ENCODE data around the gene GOLGA6L10. TPM values are rescaled to one million over a fixed set of nuclear protein-coding genes. Genes with fewer than 3 reads are reported as not detected.
"Not testable (repeated sequence)": the region's sequence is repeated elsewhere in the genome, so short reads cannot be mapped to it uniquely, and the experiment has no call there.

The GOLGA6L10 gene
- total RNA-seq, 1 donor: 1.4 TPM

DNA sequence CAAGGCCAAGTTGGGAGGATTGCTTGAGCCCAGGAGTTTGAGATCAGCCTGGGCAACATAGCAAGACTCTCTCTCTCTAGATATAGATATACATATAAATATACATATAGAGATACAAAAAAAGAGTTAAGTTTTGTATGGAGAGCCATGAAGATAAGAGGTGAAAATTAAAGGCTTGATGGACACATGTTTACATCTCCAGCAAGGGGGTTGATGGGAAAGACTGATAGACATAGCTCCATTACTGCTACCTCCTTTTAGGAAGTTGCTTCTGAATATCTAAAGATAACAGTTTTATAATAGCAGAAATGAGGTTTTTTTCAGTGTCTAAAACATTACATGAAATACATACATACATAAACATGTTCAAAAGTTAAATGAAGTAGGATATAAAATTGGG lies 37.9 kb upstream of the GOLGA6L10 start:
- not testable (repeated sequence) for H3K79me2 ChIP-seq (ENCODE audit: insufficient read depth, low read length); H2AFZ ChIP-seq (ENCODE audit: low read length); H3K36me3 ChIP-seq (ENCODE audit: insufficient read depth, low read length); DNase-seq (ENCODE audit: insufficient read length, low spot score, missing footprints); H3K27me3 ChIP-seq (ENCODE audit: insufficient read depth, low read length); H3K4me1 ChIP-seq (ENCODE audit: insufficient read depth, low read length); H3K4me2 ChIP-seq (ENCODE audit: insufficient read depth, low read length); H3K9me3 ChIP-seq (ENCODE audit: low read depth, low read length); H3K4me3 ChIP-seq (ENCODE audit: insufficient read depth, low read length); H4K20me1 ChIP-seq (ENCODE audit: insufficient read depth, low read length); H3K27ac ChIP-seq (ENCODE audit: low read depth, low read length)

- not testable (repeated sequence) for H2AFZ ChIP-seq (ENCODE audit: low read length); H3K36me3 ChIP-seq (ENCODE audit: insufficient read depth, low read length); H3K79me2 ChIP-seq (ENCODE audit: insufficient read depth, low read length); H3K4me2 ChIP-seq (ENCODE audit: insufficient read depth, low read length); H3K27ac ChIP-seq (ENCODE audit: low read depth, low read length); H3K4me1 ChIP-seq (ENCODE audit: insufficient read depth, low read length); H3K9me3 ChIP-seq (ENCODE audit: low read depth, low read length); DNase-seq (ENCODE audit: insufficient read length, low spot score, missing footprints); H3K4me3 ChIP-seq (ENCODE audit: insufficient read depth, low read length); H3K27me3 ChIP-seq (ENCODE audit: insufficient read depth, low read length); H4K20me1 ChIP-seq (ENCODE audit: insufficient read depth, low read length)
Measured at GRCh38 chr15:82381330-82381955, 32.2 kb upstream of the GOLGA6L10 start.

DNA sequence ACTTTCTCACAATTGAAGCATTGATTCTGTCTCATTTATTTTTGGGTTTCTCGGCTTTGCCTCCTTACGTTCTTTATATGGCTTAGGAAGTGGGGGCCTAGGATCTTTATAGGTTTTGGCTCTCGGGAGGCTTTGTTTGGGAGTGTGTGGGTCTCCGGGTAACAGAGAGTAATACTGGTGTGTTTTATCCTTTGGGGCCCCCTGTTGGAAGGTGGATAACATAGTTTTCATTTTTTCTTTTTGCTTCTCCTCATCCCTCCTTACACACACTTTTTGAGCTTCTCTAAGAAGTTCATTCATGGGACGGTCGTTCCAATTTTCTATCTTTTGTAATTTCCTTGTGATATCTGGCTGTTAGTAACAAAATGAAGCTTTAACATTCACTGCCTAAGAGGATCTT lies 30.3 kb upstream of the GOLGA6L10 start:
- not testable (repeated sequence) for H3K36me3 ChIP-seq (ENCODE audit: insufficient read depth, low read length); H3K79me2 ChIP-seq (ENCODE audit: insufficient read depth, low read length); H4K20me1 ChIP-seq (ENCODE audit: insufficient read depth, low read length); H3K27ac ChIP-seq (ENCODE audit: low read depth, low read length); H3K9me3 ChIP-seq (ENCODE audit: low read depth, low read length); DNase-seq (ENCODE audit: insufficient read length, low spot score, missing footprints); H3K4me2 ChIP-seq (ENCODE audit: insufficient read depth, low read length); H3K27me3 ChIP-seq (ENCODE audit: insufficient read depth, low read length); H3K4me1 ChIP-seq (ENCODE audit: insufficient read depth, low read length); H2AFZ ChIP-seq (ENCODE audit: low read length); H3K4me3 ChIP-seq (ENCODE audit: insufficient read depth, low read length)
- TF ChIP-seq, protein P1, sequence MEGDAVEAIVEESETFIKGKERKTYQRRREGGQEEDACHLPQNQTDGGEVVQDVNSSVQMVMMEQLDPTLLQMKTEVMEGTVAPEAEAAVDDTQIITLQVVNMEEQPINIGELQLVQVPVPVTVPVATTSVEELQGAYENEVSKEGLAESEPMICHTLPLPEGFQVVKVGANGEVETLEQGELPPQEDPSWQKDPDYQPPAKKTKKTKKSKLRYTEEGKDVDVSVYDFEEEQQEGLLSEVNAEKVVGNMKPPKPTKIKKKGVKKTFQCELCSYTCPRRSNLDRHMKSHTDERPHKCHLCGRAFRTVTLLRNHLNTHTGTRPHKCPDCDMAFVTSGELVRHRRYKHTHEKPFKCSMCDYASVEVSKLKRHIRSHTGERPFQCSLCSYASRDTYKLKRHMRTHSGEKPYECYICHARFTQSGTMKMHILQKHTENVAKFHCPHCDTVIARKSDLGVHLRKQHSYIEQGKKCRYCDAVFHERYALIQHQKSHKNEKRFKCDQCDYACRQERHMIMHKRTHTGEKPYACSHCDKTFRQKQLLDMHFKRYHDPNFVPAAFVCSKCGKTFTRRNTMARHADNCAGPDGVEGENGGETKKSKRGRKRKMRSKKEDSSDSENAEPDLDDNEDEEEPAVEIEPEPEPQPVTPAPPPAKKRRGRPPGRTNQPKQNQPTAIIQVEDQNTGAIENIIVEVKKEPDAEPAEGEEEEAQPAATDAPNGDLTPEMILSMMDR (IDR thresholded peaks at IDR 0.05; ENCODE audit: extremely low read depth, low read depth, low read length): peak; percentile 17

- not testable (repeated sequence) for DNase-seq (ENCODE audit: insufficient read length, low spot score, missing footprints); H3K36me3 ChIP-seq (ENCODE audit: insufficient read depth, low read length); H3K79me2 ChIP-seq (ENCODE audit: insufficient read depth, low read length); H3K9me3 ChIP-seq (ENCODE audit: low read depth, low read length); H3K27ac ChIP-seq (ENCODE audit: low read depth, low read length); H3K27me3 ChIP-seq (ENCODE audit: insufficient read depth, low read length); H3K4me1 ChIP-seq (ENCODE audit: insufficient read depth, low read length); H3K4me3 ChIP-seq (ENCODE audit: insufficient read depth, low read length); H4K20me1 ChIP-seq (ENCODE audit: insufficient read depth, low read length); H3K4me2 ChIP-seq (ENCODE audit: insufficient read depth, low read length); H2AFZ ChIP-seq (ENCODE audit: low read length)
Measured at GRCh38 chr15:82373661-82374060, 24.4 kb upstream of the GOLGA6L10 start.

- TF ChIP-seq, protein P1 (IDR thresholded peaks at IDR 0.05; ENCODE audit: extremely low read depth, low read depth, low read length): no peak
- H3K4me2 ChIP-seq (ENCODE audit: insufficient read depth, low read length): no peak overlapping the region
- no peak overlapping the region for H3K4me3 ChIP-seq (ENCODE audit: insufficient read depth, low read length)
- no peaks in the 10 kb centered on the region for H3K79me2 ChIP-seq (ENCODE audit: insufficient read depth, low read length)
- no peaks in the 10 kb centered on the region for H3K36me3 ChIP-seq (ENCODE audit: insufficient read depth, low read length)
- H3K4me1 ChIP-seq (ENCODE audit: insufficient read depth, low read length): no peaks in the 10 kb centered on the region
- no peaks in the 10 kb centered on the region for H3K27me3 ChIP-seq (ENCODE audit: insufficient read depth, low read length)
- H3K27ac ChIP-seq (ENCODE audit: low read depth, low read length): no peak overlapping the region
- no peaks in the 10 kb centered on the region for H4K20me1 ChIP-seq (ENCODE audit: insufficient read depth, low read length)
- H2AFZ ChIP-seq (ENCODE audit: low read length): no peak overlapping the region
- no peaks in the 10 kb centered on the region for H3K9me3 ChIP-seq (ENCODE audit: low read depth, low read length)
- DNase-seq (ENCODE audit: insufficient read length, low spot score, missing footprints): no peak
Measured at GRCh38 chr15:82371656-82372055, 22.4 kb upstream of the GOLGA6L10 start.

GRCh38 chr15:82367790-82368189 lies 18.5 kb upstream of the GOLGA6L10 start:
- H3K4me2 ChIP-seq (ENCODE audit: insufficient read depth, low read length); H3K9me3 ChIP-seq (ENCODE audit: low read depth, low read length); H3K27ac ChIP-seq (ENCODE audit: low read depth, low read length); H4K20me1 ChIP-seq (ENCODE audit: insufficient read depth, low read length); H3K4me1 ChIP-seq (ENCODE audit: insufficient read depth, low read length); H2AFZ ChIP-seq (ENCODE audit: low read length); H3K4me3 ChIP-seq (ENCODE audit: insufficient read depth, low read length); H3K36me3 ChIP-seq (ENCODE audit: insufficient read depth, low read length); DNase-seq (ENCODE audit: insufficient read length, low spot score, missing footprints); H3K79me2 ChIP-seq (ENCODE audit: insufficient read depth, low read length); H3K27me3 ChIP-seq (ENCODE audit: insufficient read depth, low read length): not testable (repeated sequence)

- H3K27ac ChIP-seq (ENCODE audit: low read depth, low read length); H3K4me1 ChIP-seq (ENCODE audit: insufficient read depth, low read length); H2AFZ ChIP-seq (ENCODE audit: low read length); H3K36me3 ChIP-seq (ENCODE audit: insufficient read depth, low read length); H3K27me3 ChIP-seq (ENCODE audit: insufficient read depth, low read length); H4K20me1 ChIP-seq (ENCODE audit: insufficient read depth, low read length); H3K9me3 ChIP-seq (ENCODE audit: low read depth, low read length); DNase-seq (ENCODE audit: insufficient read length, low spot score, missing footprints); H3K79me2 ChIP-seq (ENCODE audit: insufficient read depth, low read length); H3K4me2 ChIP-seq (ENCODE audit: insufficient read depth, low read length); H3K4me3 ChIP-seq (ENCODE audit: insufficient read depth, low read length): not testable (repeated sequence)
Measured at GRCh38 chr15:82365692-82366323, 16.5 kb upstream of the GOLGA6L10 start.
